NCI-H69 (cell line): ENCODE results near the gene RGS17.
A peak's percentile ranks its signal among the peaks of the same experiment; 100 is the strongest.

ENCODE experiments used
- DNase-seq: peaks from one replicate; lab custom pipeline; 2025; lab: John Stamatoyannopoulos, UW

Gene RGS17

GRCh38 chr6:153084393-153084792, 46.7 kb downstream of the RGS17 start:
- DNase-seq: no peak

- DNase-seq: no peak
These were observed 47.2 kb downstream of the RGS17 start for GRCh38 chr6:153083869-153084268.

- DNase-seq: no peak
These were observed 49.2 kb downstream of the RGS17 start for GRCh38 chr6:153081914-153082313.

GRCh38 chr6:153076431-153076830, 54.7 kb downstream of the RGS17 start:
- DNase-seq: no peak

- no peak for DNase-seq
These were observed 56.3 kb downstream of the RGS17 start for GRCh38 chr6:153074761-153075160.

GRCh38 chr6:153073841-153074240, 57.2 kb downstream of the RGS17 start:
- DNase-seq: no peak

GRCh38 chr6:153070756-153071155, 60.3 kb downstream of the RGS17 start:
- no peak for DNase-seq

GRCh38 chr6:153069897-153070296, 61.2 kb downstream of the RGS17 start:
- DNase-seq: no peak

- no peak for DNase-seq
These were observed 65.9 kb downstream of the RGS17 start for GRCh38 chr6:153065222-153065621.

- no peak for DNase-seq
These were observed 67.1 kb downstream of the RGS17 start for GRCh38 chr6:153063936-153064335.

GRCh38 chr6:153062516-153062915, 68.6 kb downstream of the RGS17 start:
- no peak for DNase-seq

- DNase-seq: peak; percentile 13
These were observed 71.3 kb downstream of the RGS17 start for GRCh38 chr6:153059757-153060156.

GRCh38 chr6:153059311-153059710, 71.8 kb downstream of the RGS17 start:
- peak; percentile 9 for DNase-seq

GRCh38 chr6:153058909-153059308, 72.2 kb downstream of the RGS17 start:
- no peak for DNase-seq

- DNase-seq: no peak
These were observed 72.8 kb downstream of the RGS17 start for GRCh38 chr6:153058291-153058690.

- DNase-seq: no peak
These were observed 74.8 kb downstream of the RGS17 start for GRCh38 chr6:153056308-153056707.

GRCh38 chr6:153051801-153052200, 79.3 kb downstream of the RGS17 start:
- DNase-seq: no peak

- DNase-seq: no peak
These were observed 82.5 kb downstream of the RGS17 start for GRCh38 chr6:153048631-153049030.

- no peak for DNase-seq
These were observed 83.7 kb downstream of the RGS17 start for GRCh38 chr6:153047386-153047785.

GRCh38 chr6:153045271-153045670, 85.8 kb downstream of the RGS17 start:
- no peak for DNase-seq

GRCh38 chr6:153044295-153044694, 86.8 kb downstream of the RGS17 start:
- peak; percentile 10 for DNase-seq

- peak; percentile 81 for DNase-seq
These were observed 87.4 kb downstream of the RGS17 start for GRCh38 chr6:153043719-153044118.

- no peak for DNase-seq
These were observed 92.6 kb downstream of the RGS17 start for GRCh38 chr6:153038378-153039057.

GRCh38 chr6:153034139-153034538, 96.9 kb downstream of the RGS17 start:
- no peak for DNase-seq
